ENCODE data around the gene CAMSAP1.

The CAMSAP1 gene

GRCh38 chr9:135809166-135809565, 98.2 kb downstream of the CAMSAP1 start:
- no peak for DNase-seq (ENCODE audit: insufficient read length, low spot score)
- TF ChIP-seq SPI1 (IDR thresholded peaks at IDR 0.05; ENCODE audit: low read depth, low read length), result no peak
- TF ChIP-seq TAF1 (IDR thresholded peaks at IDR 0.05; ENCODE audit: low read depth, low read length), result no peak
- no peak for TF ChIP-seq POLR2A (IDR thresholded peaks at IDR 0.05; ENCODE audit: low read depth, low read length)
- TF ChIP-seq POU2F2 (IDR thresholded peaks at IDR 0.05; ENCODE audit: low read depth, low read length), result no peak
- TF ChIP-seq POLR2AphosphoS5 (IDR thresholded peaks at IDR 0.05; ENCODE audit: low read depth, low read length), result no peak
- no peak for TF ChIP-seq PAX5 (IDR thresholded peaks at IDR 0.05; ENCODE audit: insufficient read depth, low read length, severe bottlenecking)
- no peak for FAIRE-seq

- no peak for TF ChIP-seq POLR2AphosphoS5 (IDR thresholded peaks at IDR 0.05; ENCODE audit: low read depth, low read length)
- no peak for TF ChIP-seq SPI1 (IDR thresholded peaks at IDR 0.05; ENCODE audit: low read depth, low read length)
- TF ChIP-seq POLR2A (IDR thresholded peaks at IDR 0.05; ENCODE audit: low read depth, low read length), result no peak
- no peak for TF ChIP-seq TAF1 (IDR thresholded peaks at IDR 0.05; ENCODE audit: low read depth, low read length)
- TF ChIP-seq PAX5 (IDR thresholded peaks at IDR 0.05; ENCODE audit: insufficient read depth, low read length, severe bottlenecking), result no peak
- TF ChIP-seq POU2F2 (IDR thresholded peaks at IDR 0.05; ENCODE audit: low read depth, low read length), result no peak
- DNase-seq (ENCODE audit: insufficient read length, low spot score) (no peak), FAIRE-seq (no peak)
Measured at GRCh38 chr9:135805422-135806022, 101.8 kb downstream of the CAMSAP1 start.

- no peak for DNase-seq (ENCODE audit: insufficient read length, low spot score)
- no peak for FAIRE-seq
- no peak for TF ChIP-seq TAF1 (IDR thresholded peaks at IDR 0.05; ENCODE audit: low read depth, low read length)
- TF ChIP-seq PAX5 (IDR thresholded peaks at IDR 0.05; ENCODE audit: insufficient read depth, low read length, severe bottlenecking), result no peak
- no peak for TF ChIP-seq POLR2AphosphoS5 (IDR thresholded peaks at IDR 0.05; ENCODE audit: low read depth, low read length)
- TF ChIP-seq POLR2A (IDR thresholded peaks at IDR 0.05; ENCODE audit: low read depth, low read length), result no peak
- no peak for TF ChIP-seq SPI1 (IDR thresholded peaks at IDR 0.05; ENCODE audit: low read depth, low read length)
- no peak for TF ChIP-seq POU2F2 (IDR thresholded peaks at IDR 0.05; ENCODE audit: low read depth, low read length)
Measured at GRCh38 chr9:135804581-135805421, 102.5 kb downstream of the CAMSAP1 start.

GRCh38 chr9:135803441-135803840, 103.9 kb downstream of the CAMSAP1 start:
- TF ChIP-seq POU2F2 (IDR thresholded peaks at IDR 0.05; ENCODE audit: low read depth, low read length), result no peak
- TF ChIP-seq POLR2AphosphoS5 (IDR thresholded peaks at IDR 0.05; ENCODE audit: low read depth, low read length), result no peak
- no peak for TF ChIP-seq PAX5 (IDR thresholded peaks at IDR 0.05; ENCODE audit: insufficient read depth, low read length, severe bottlenecking)
- TF ChIP-seq SPI1 (IDR thresholded peaks at IDR 0.05; ENCODE audit: low read depth, low read length), result no peak
- no peak for TF ChIP-seq POLR2A (IDR thresholded peaks at IDR 0.05; ENCODE audit: low read depth, low read length)
- TF ChIP-seq TAF1 (IDR thresholded peaks at IDR 0.05; ENCODE audit: low read depth, low read length), result no peak
- FAIRE-seq, result no peak
- DNase-seq (ENCODE audit: insufficient read length, low spot score), result no peak

GRCh38 chr9:135802876-135803419, 104.4 kb downstream of the CAMSAP1 start:
- TF ChIP-seq POLR2AphosphoS5 (IDR thresholded peaks at IDR 0.05; ENCODE audit: low read depth, low read length), result no peak
- no peak for TF ChIP-seq PAX5 (IDR thresholded peaks at IDR 0.05; ENCODE audit: insufficient read depth, low read length, severe bottlenecking)
- TF ChIP-seq POLR2A (IDR thresholded peaks at IDR 0.05; ENCODE audit: low read depth, low read length), result no peak
- no peak for TF ChIP-seq SPI1 (IDR thresholded peaks at IDR 0.05; ENCODE audit: low read depth, low read length)
- no peak for TF ChIP-seq TAF1 (IDR thresholded peaks at IDR 0.05; ENCODE audit: low read depth, low read length)
- TF ChIP-seq POU2F2 (IDR thresholded peaks at IDR 0.05; ENCODE audit: low read depth, low read length), result no peak
- DNase-seq (ENCODE audit: insufficient read length, low spot score), result no peak
- FAIRE-seq, result no peak

- TF ChIP-seq SPI1 (IDR thresholded peaks at IDR 0.05; ENCODE audit: low read depth, low read length), result no peak
- no peak for TF ChIP-seq POLR2AphosphoS5 (IDR thresholded peaks at IDR 0.05; ENCODE audit: low read depth, low read length)
- no peak for TF ChIP-seq PAX5 (IDR thresholded peaks at IDR 0.05; ENCODE audit: insufficient read depth, low read length, severe bottlenecking)
- no peak for TF ChIP-seq TAF1 (IDR thresholded peaks at IDR 0.05; ENCODE audit: low read depth, low read length)
- no peak for DNase-seq (ENCODE audit: insufficient read length, low spot score)
- no peak for FAIRE-seq
Measured at GRCh38 chr9:135801070-135801469, 106.3 kb downstream of the CAMSAP1 start.

GRCh38 chr9:135799261-135799660, 108.1 kb downstream of the CAMSAP1 start:
- no peak for TF ChIP-seq PAX5 (IDR thresholded peaks at IDR 0.05; ENCODE audit: insufficient read depth, low read length, severe bottlenecking)
- no peak for TF ChIP-seq SPI1 (IDR thresholded peaks at IDR 0.05; ENCODE audit: low read depth, low read length)
- no peak for TF ChIP-seq POLR2A (IDR thresholded peaks at IDR 0.05; ENCODE audit: low read depth, low read length)
- TF ChIP-seq POU2F2 (IDR thresholded peaks at IDR 0.05; ENCODE audit: low read depth, low read length), result no peak
- TF ChIP-seq POLR2AphosphoS5 (IDR thresholded peaks at IDR 0.05; ENCODE audit: low read depth, low read length), result no peak
- no peak for TF ChIP-seq TAF1 (IDR thresholded peaks at IDR 0.05; ENCODE audit: low read depth, low read length)
- no peak for DNase-seq (ENCODE audit: insufficient read length, low spot score)
- FAIRE-seq, result no peak

- DNase-seq (ENCODE audit: insufficient read length, low spot score) (no peak), FAIRE-seq (no peak)
- TF ChIP-seq PAX5 (IDR thresholded peaks at IDR 0.05; ENCODE audit: insufficient read depth, low read length, severe bottlenecking) (no peak), SPI1 (IDR thresholded peaks at IDR 0.05; ENCODE audit: low read depth, low read length) (no peak), POLR2AphosphoS5 (IDR thresholded peaks at IDR 0.05; ENCODE audit: low read depth, low read length) (no peak), POLR2A (IDR thresholded peaks at IDR 0.05; ENCODE audit: low read depth, low read length) (no peak), POU2F2 (IDR thresholded peaks at IDR 0.05; ENCODE audit: low read depth, low read length) (no peak)
Measured at GRCh38 chr9:135798263-135798585, 109.1 kb downstream of the CAMSAP1 start.

GRCh38 chr9:135797507-135798262, 109.7 kb downstream of the CAMSAP1 start:
- peak; percentile 70 for DNase-seq (ENCODE audit: insufficient read length, low spot score)
- TF ChIP-seq POLR2AphosphoS5 (IDR thresholded peaks at IDR 0.05; ENCODE audit: low read depth, low read length), result no peak
- TF ChIP-seq SPI1 (IDR thresholded peaks at IDR 0.05; ENCODE audit: low read depth, low read length), result no peak
- no peak for TF ChIP-seq POLR2A (IDR thresholded peaks at IDR 0.05; ENCODE audit: low read depth, low read length)
- TF ChIP-seq POU2F2 (IDR thresholded peaks at IDR 0.05; ENCODE audit: low read depth, low read length), result no peak
- TF ChIP-seq TAF1 (IDR thresholded peaks at IDR 0.05; ENCODE audit: low read depth, low read length), result no peak
- no peak for TF ChIP-seq PAX5 (IDR thresholded peaks at IDR 0.05; ENCODE audit: insufficient read depth, low read length, severe bottlenecking)
- no peak for FAIRE-seq

Data from GM12891 (cell line).